Measurements from ENCODE around the gene PPTC7. TPM values are rescaled to one million over a fixed set of nuclear protein-coding genes. Genes with fewer than 3 reads are reported as not detected.
"Not testable (repeated sequence)": the region's sequence is repeated elsewhere in the genome, so short reads cannot be mapped to it uniquely, and the experiment has no call there.

PPTC7 gene
- total RNA-seq, 2 experiments from 2014 or later: 53.8 to 54.8 TPM

- Mint-ChIP-seq H3K4me1 (ENCODE audit: low read depth) (peaks cover 10% of the 10 kb centered on the region), H3K27ac (no peak overlapping the region), H3K36me3 (ENCODE audit: low read depth) (no peaks in the 10 kb centered on the region), H3K4me3 (no peak overlapping the region), H3K9me3 (no peaks in the 10 kb centered on the region), H3K27me3 (no peaks in the 10 kb centered on the region)
- intact Hi-C loops (cut with DNase I, micrococcal nuclease): no loop called here
- no peaks in the 10 kb centered on the region for H3K27me3 ChIP-seq (ENCODE audit: control insufficient read depth in 1 of 2, insufficient read depth in 2 of 2, low read length in 2 of 2)
- TF ChIP-seq CTCF (IDR thresholded peaks at IDR 0.05): no peak
- no peak overlapping the region for H3K27ac ChIP-seq (ENCODE audit: low read depth in 1 of 2, low read length in 2 of 2)
- peaks cover 3% of the 10 kb centered on the region for H3K4me1 ChIP-seq (ENCODE audit: insufficient read depth, low read length)
- H3K36me3 ChIP-seq (ENCODE audit: insufficient read depth, low read length): no peaks in the 10 kb centered on the region
- no peak overlapping the region for H3K4me3 ChIP-seq (ENCODE audit: low read length)
- ChIA-PET POLR2A (interaction anchor here (0.9 to 4.4 kb wide), 3 partner anchors 46 to 131 kb away, joined by 3 to 44 read pairs (median 23); partner anchors contain the start of genes FAM216A, GPN3, RAD9B and VPS29), CTCF (interaction anchor here (1.9 to 9.3 kb wide), 6 partner anchors 19 to 150 kb away, joined by 7 to 112 read pairs (median 29); partner anchors contain the start of genes ARPC3, FAM216A and GPN3)
- no peak for DNase-seq
- no peaks in the 10 kb centered on the region for H3K9me3 ChIP-seq (ENCODE audit: control insufficient read depth in 1 of 2, insufficient read depth in 1 of 2, low read length in 2 of 2)
- no peak for ATAC-seq (ENCODE audit: poor library complexity)
Observed at GRCh38 chr12:110599334-110599733, 16.2 kb upstream of the PPTC7 start.

GRCh38 chr12:110597885-110598284 lies 14.8 kb upstream of the PPTC7 start:
- no peak for TF ChIP-seq CTCF (IDR thresholded peaks at IDR 0.05)
- no peaks in the 10 kb centered on the region for H3K9me3 ChIP-seq (ENCODE audit: control insufficient read depth in 1 of 2, insufficient read depth in 1 of 2, low read length in 2 of 2)
- no peak overlapping the region for H3K4me3 ChIP-seq (ENCODE audit: low read length)
- H3K9me3 Mint-ChIP-seq: no peaks in the 10 kb centered on the region
- H3K36me3 ChIP-seq (ENCODE audit: insufficient read depth, low read length): no peaks in the 10 kb centered on the region
- DNase-seq (no peak), ATAC-seq (ENCODE audit: poor library complexity) (no peak)
- ChIA-PET POLR2A (no interaction called here), CTCF (interaction anchor here (9.3 kb wide), 1 partner anchor 45 kb away, joined by 112 read pairs; no protein-coding TSS in a partner anchor)
- no peaks in the 10 kb centered on the region for H3K27me3 ChIP-seq (ENCODE audit: control insufficient read depth in 1 of 2, insufficient read depth in 2 of 2, low read length in 2 of 2)
- H3K27me3 Mint-ChIP-seq: no peaks in the 10 kb centered on the region
- H3K4me3 Mint-ChIP-seq: no peak overlapping the region
- H3K27ac Mint-ChIP-seq: no peak overlapping the region
- H3K4me1 ChIP-seq (ENCODE audit: insufficient read depth, low read length): peaks cover 3% of the 10 kb centered on the region
- H3K36me3 Mint-ChIP-seq (ENCODE audit: low read depth): no peaks in the 10 kb centered on the region
- intact Hi-C loops (cut with DNase I, micrococcal nuclease): no loop called here
- peaks cover 10% of the 10 kb centered on the region for H3K4me1 Mint-ChIP-seq (ENCODE audit: low read depth)
- no peak overlapping the region for H3K27ac ChIP-seq (ENCODE audit: low read depth in 1 of 2, low read length in 2 of 2)

- H3K9me3 Mint-ChIP-seq: not testable (repeated sequence)
Observed at GRCh38 chr12:110592919-110593318, 9.8 kb upstream of the PPTC7 start.

More at GRCh38 chr12:110592919-110593318, 9.8 kb upstream of the PPTC7 start:
- H3K4me3 Mint-ChIP-seq; H3K27ac ChIP-seq (ENCODE audit: low read depth in 1 of 2, low read length in 2 of 2); ATAC-seq (ENCODE audit: poor library complexity); intact Hi-C loops (cut with DNase I, micrococcal nuclease); H3K27me3 ChIP-seq (ENCODE audit: control insufficient read depth in 1 of 2, insufficient read depth in 2 of 2, low read length in 2 of 2); H3K4me3 ChIP-seq (ENCODE audit: low read length); H3K9me3 ChIP-seq (ENCODE audit: control insufficient read depth in 1 of 2, insufficient read depth in 1 of 2, low read length in 2 of 2); H3K27ac Mint-ChIP-seq; H3K36me3 ChIP-seq (ENCODE audit: insufficient read depth, low read length); H3K36me3 Mint-ChIP-seq (ENCODE audit: low read depth); H3K27me3 Mint-ChIP-seq; DNase-seq: not testable (repeated sequence)
- H3K4me1 Mint-ChIP-seq (ENCODE audit: low read depth): peaks cover 25% of the 10 kb centered on the region
- CTCF ChIA-PET: interaction anchor here (1.0 to 3.3 kb wide), 3 partner anchors 8 to 162 kb away, joined by 3 to 16 read pairs (median 4); no protein-coding TSS in a partner anchor
- H3K4me1 ChIP-seq (ENCODE audit: insufficient read depth, low read length): peaks cover 20% of the 10 kb centered on the region
- POLR2A ChIA-PET: interaction anchor here (0.6 to 2.0 kb wide), 7 partner anchors 9 to 39 kb away, joined by 3 to 8 read pairs (median 3); no protein-coding TSS in a partner anchor

Measured in CD4-positive, alpha-beta T cell (primary cell).